GM12878 (cell line): ENCODE results near the gene SCIMP. TPM values are rescaled to one million over a fixed set of nuclear protein-coding genes. Genes with fewer than 3 reads are reported as not detected.

Experiments used
- BACH1 ChIP-seq: fragments of 450-650 bp; IDR thresholded peaks from 2 replicates; pipeline ENCODE4 v1.6.1; 2017; ENCODE audit warnings: mild to moderate bottlenecking, borderline replicate concordance
- CBFB ChIP-seq: IDR thresholded peaks from 2 replicates; pipeline ENCODE4 v1.6.1; 2016; ENCODE audit warnings: antibody characterized with exemption, low read depth
- CREB1 ChIP-seq: IDR thresholded peaks from 2 replicates; pipeline ENCODE4 v1.6.1; 2012; ENCODE audit warnings: low read depth, mild to moderate bottlenecking, inconsistent platforms
- EED ChIP-seq: sonication (generic); IDR thresholded peaks from 2 replicates; pipeline ENCODE4 v1.6.1; 2016; ENCODE audit warnings: antibody characterized with exemption, low read depth
- IKZF1 ChIP-seq: fragments of 450-650 bp; conservative IDR thresholded peaks from 2 replicates; pipeline ENCODE4 v1.6.1; 2017; ENCODE audit warnings: antibody characterized with exemption, mild to moderate bottlenecking
- MXI1 ChIP-seq: fragments of 150-350 bp; IDR thresholded peaks from 2 replicates; pipeline ENCODE4 v1.6.1; 2011; ENCODE audit warnings: low read depth, mild to moderate bottlenecking, inconsistent platforms, low read length, improper control_type of control experiment
- PAX8 ChIP-seq: fragments of 450-650 bp; IDR thresholded peaks from 2 replicates; pipeline ENCODE4 v1.6.1; 2017; ENCODE audit warnings: mild to moderate bottlenecking, moderate library complexity
- RBBP5 ChIP-seq: fragments of 200-600 bp; sonication (generic); conservative IDR thresholded peaks from 2 replicates; pipeline ENCODE4 v1.6.1; 2016
- polyA plus RNA-seq, 11 experiments: library from polyadenylated mRNA; depleted of rRNA in 4 of 11; unstranded in 6 of 11; stranded (reverse) in 5 of 11; fragments of >200 nt; fragmentation: Nextera tagmentation in 4 of 11; fragmentation: Illumina TruSeq in 1 of 11; extraction: Ambion mirVana in 4 of 11; extraction: Trizol in 1 of 11; gene quantifications; 1 replicate in 1 of 11; 2 replicates in 10 of 11; pipeline versions ENCODE4 v1.2.1 to v1.2.3, GENCODE V29; 2011 to 2016; ENCODE audit warnings: inconsistent platforms in 2 of 11, missing spikeins in 2 of 11, low read depth in 1 of 11
- total RNA-seq, 4 experiments: library from RNA; depleted of rRNA in 3 of 4; stranded (reverse); fragments of >200 nt in 3 of 4; fragmentation: Illumina TruSeq in 1 of 4; extraction: Trizol in 1 of 4; gene quantifications; 2 replicates each; pipeline versions ENCODE4 v1.2.1 to v1.2.3, GENCODE V29; 2013 to 2021
- TF ChIP-seq, protein P1 (sequence below): fragments of 450-650 bp; formaldehyde crosslinking; IDR thresholded peaks from 2 replicates; pipeline ENCODE4 v1.5.0; 2022; ENCODE audit warnings: mild to moderate bottlenecking, missing genetic modification characterization
- TF ChIP-seq, protein P2 (sequence below): IDR thresholded peaks from 2 replicates; pipeline ENCODE4 v1.6.1; 2012; ENCODE audit warnings: low read depth, low read length, improper control_type of control experiment
- TF ChIP-seq, protein P3 (sequence below): fragments of 150-350 bp; IDR thresholded peaks from 2 replicates; pipeline ENCODE4 v1.6.1; 2014; ENCODE audit warnings: mild to moderate bottlenecking, low read depth, low read length
- TF ChIP-seq, protein P4 (sequence below): fragments of 450-650 bp; IDR thresholded peaks from 2 replicates; pipeline ENCODE4 v1.6.1; 2016; ENCODE audit warnings: mild to moderate bottlenecking
- TF ChIP-seq, protein P5 (sequence below): IDR thresholded peaks from 2 replicates; pipeline ENCODE4 v1.6.1; 2012; ENCODE audit warnings: low read depth, low read length, improper control_type of control experiment

The SCIMP gene
- total and polyA plus RNA-seq, 10 of the 15 experiments (the other 5 are each of a cell fraction or from before 2014, with no cell fraction given), result 56.7 to 151 (median 95.0) TPM

DNA sequence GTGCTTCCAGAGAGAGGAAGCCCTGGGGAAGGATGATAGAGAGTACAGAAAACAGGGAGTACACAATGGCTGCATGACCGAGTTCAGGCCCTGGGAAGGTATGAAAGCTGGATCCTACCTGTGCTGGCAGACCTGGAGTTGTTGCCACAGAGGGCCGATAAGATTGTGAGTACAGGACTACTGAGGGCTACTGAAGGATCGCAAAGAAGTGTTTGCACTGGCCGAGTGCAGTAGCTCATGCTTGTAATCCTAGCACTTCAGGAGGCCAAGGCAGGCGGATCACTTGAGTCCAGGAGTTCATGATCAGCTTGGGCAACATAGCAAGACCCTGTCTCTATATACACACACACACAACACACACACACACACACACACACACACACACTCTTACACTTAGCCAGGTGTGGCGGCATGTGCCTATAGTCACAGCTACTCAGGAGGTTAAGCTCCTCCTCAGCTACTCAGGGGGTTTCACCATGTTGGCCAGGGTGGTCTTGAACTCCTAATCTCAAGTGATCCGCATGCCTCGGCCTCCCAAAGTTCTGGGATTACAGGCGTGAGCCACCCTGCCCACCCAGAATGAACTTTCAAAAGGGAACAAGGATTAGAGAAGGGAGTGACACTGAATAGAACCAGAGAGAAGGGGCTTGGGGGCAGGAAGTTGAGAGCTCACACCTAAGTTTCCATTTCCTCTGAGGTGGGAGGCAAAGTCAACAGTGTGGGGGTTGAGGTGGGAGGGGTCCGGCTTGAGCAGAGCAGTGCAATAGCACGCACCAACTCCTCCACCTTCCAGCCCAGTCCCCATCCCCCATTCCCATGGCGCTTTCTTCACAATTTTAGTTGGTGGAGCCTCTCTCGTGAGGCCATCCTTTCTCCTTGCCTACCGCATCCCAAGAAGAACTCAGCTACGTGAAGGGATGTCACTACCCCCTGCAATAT, 7.5 kb downstream of the SCIMP start (continued):
- TF ChIP-seq, protein P1, sequence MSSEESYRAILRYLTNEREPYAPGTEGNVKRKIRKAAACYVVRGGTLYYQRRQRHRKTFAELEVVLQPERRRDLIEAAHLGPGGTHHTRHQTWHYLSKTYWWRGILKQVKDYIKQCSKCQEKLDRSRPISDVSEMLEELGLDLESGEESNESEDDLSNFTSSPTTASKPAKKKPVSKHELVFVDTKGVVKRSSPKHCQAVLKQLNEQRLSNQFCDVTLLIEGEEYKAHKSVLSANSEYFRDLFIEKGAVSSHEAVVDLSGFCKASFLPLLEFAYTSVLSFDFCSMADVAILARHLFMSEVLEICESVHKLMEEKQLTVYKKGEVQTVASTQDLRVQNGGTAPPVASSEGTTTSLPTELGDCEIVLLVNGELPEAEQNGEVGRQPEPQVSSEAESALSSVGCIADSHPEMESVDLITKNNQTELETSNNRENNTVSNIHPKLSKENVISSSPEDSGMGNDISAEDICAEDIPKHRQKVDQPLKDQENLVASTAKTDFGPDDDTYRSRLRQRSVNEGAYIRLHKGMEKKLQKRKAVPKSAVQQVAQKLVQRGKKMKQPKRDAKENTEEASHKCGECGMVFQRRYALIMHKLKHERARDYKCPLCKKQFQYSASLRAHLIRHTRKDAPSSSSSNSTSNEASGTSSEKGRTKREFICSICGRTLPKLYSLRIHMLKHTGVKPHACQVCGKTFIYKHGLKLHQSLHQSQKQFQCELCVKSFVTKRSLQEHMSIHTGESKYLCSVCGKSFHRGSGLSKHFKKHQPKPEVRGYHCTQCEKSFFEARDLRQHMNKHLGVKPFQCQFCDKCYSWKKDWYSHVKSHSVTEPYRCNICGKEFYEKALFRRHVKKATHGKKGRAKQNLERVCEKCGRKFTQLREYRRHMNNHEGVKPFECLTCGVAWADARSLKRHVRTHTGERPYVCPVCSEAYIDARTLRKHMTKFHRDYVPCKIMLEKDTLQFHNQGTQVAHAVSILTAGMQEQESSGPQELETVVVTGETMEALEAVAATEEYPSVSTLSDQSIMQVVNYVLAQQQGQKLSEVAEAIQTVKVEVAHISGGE (CRISPR knock-in tag), result no peak
- TF ChIP-seq MXI1, result peak; percentile 31; the same call in 1 of the 2 replicates
- TF ChIP-seq, protein P2, sequence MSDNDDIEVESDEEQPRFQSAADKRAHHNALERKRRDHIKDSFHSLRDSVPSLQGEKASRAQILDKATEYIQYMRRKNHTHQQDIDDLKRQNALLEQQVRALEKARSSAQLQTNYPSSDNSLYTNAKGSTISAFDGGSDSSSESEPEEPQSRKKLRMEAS, result no peak; the same call in 1 of the 2 replicates
- TF ChIP-seq CBFB, result peak; percentile 20; the same call in 1 of the 2 replicates
- TF ChIP-seq, protein P3, sequence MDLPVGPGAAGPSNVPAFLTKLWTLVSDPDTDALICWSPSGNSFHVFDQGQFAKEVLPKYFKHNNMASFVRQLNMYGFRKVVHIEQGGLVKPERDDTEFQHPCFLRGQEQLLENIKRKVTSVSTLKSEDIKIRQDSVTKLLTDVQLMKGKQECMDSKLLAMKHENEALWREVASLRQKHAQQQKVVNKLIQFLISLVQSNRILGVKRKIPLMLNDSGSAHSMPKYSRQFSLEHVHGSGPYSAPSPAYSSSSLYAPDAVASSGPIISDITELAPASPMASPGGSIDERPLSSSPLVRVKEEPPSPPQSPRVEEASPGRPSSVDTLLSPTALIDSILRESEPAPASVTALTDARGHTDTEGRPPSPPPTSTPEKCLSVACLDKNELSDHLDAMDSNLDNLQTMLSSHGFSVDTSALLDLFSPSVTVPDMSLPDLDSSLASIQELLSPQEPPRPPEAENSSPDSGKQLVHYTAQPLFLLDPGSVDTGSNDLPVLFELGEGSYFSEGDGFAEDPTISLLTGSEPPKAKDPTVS, result no peak
- peak; percentile 81 for TF ChIP-seq EED
- TF ChIP-seq, protein P4, sequence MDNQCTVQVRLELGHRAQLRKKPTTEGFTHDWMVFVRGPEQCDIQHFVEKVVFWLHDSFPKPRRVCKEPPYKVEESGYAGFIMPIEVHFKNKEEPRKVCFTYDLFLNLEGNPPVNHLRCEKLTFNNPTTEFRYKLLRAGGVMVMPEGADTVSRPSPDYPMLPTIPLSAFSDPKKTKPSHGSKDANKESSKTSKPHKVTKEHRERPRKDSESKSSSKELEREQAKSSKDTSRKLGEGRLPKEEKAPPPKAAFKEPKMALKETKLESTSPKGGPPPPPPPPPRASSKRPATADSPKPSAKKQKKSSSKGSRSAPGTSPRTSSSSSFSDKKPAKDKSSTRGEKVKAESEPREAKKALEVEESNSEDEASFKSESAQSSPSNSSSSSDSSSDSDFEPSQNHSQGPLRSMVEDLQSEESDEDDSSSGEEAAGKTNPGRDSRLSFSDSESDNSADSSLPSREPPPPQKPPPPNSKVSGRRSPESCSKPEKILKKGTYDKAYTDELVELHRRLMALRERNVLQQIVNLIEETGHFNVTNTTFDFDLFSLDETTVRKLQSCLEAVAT, result peak; percentile 94
- no peak for TF ChIP-seq RBBP5
- TF ChIP-seq IKZF1, result peak; percentile 98
- peak; percentile 71 for TF ChIP-seq BACH1
- peak; percentile 86 for TF ChIP-seq PAX8
- TF ChIP-seq, protein P5, sequence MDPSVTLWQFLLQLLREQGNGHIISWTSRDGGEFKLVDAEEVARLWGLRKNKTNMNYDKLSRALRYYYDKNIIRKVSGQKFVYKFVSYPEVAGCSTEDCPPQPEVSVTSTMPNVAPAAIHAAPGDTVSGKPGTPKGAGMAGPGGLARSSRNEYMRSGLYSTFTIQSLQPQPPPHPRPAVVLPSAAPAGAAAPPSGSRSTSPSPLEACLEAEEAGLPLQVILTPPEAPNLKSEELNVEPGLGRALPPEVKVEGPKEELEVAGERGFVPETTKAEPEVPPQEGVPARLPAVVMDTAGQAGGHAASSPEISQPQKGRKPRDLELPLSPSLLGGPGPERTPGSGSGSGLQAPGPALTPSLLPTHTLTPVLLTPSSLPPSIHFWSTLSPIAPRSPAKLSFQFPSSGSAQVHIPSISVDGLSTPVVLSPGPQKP, result no peak
- TF ChIP-seq CREB1, result peak; percentile 21; the same call in 1 of the 2 replicates
- TF ChIP-seq, all 136 proteins: peak for 73
